Measurements from ENCODE around the gene CXCL5. TPM values are rescaled to one million over a fixed set of nuclear protein-coding genes. Genes with fewer than 3 reads are reported as not detected.

The CXCL5 gene
- total and polyA plus RNA-seq, 10 of the 15 experiments (the other 5 are each of a cell fraction or from before 2014, with no cell fraction given) = not detected

- CTCF ChIA-PET = no interaction called here
- Histone ChIP-seq H3K36me3 (ENCODE audit: control insufficient read depth in 2 of 2, insufficient read depth in 2 of 2, low read length in 1 of 2) (no peaks in the 10 kb centered on the region), H3K4me1 (ENCODE audit: control insufficient read depth, insufficient read depth, low read length) (no peaks in the 10 kb centered on the region), H2AFZ (ENCODE audit: control insufficient read depth, low read depth, low read length) (no peak overlapping the region), H3K9me3 (replicated peaks; ENCODE audit: control insufficient read depth, insufficient read depth, low read length) (no peaks in the 10 kb centered on the region), H4K20me1 (ENCODE audit: control insufficient read depth, insufficient read depth) (no peaks in the 10 kb centered on the region), H3K4me2 (ENCODE audit: control insufficient read depth, insufficient read depth) (no peak overlapping the region), H3K27ac (ENCODE audit: control insufficient read depth, insufficient read depth) (no peak overlapping the region), H3K79me2 (ENCODE audit: control insufficient read depth, insufficient read depth, low read length) (no peaks in the 10 kb centered on the region), H3K9ac (ENCODE audit: control insufficient read depth, insufficient read depth, low read length) (no peak overlapping the region), H3K27me3 (replicated peaks in 1 of 2; ENCODE audit: control insufficient read depth in 2 of 2, insufficient read depth in 2 of 2, low read length in 1 of 2) (no peaks in the 10 kb centered on the region; a peak in 1 of 4 replicates), H3K4me3 (no peak overlapping the region)
- TF ChIP-seq SP1 (IDR thresholded peaks at IDR 0.05; ENCODE audit: low read depth, low read length) = no peak
- no peak for TF ChIP-seq E4F1 (IDR thresholded peaks at IDR 0.05; ENCODE audit: borderline replicate concordance, partially characterized antibody)
- no peak for TF ChIP-seq IKZF2 (IDR thresholded peaks at IDR 0.05)
- TF ChIP-seq SMAD1 (IDR thresholded peaks at IDR 0.05; ENCODE audit: low read depth, partially characterized antibody) = no peak
- no peak for TF ChIP-seq CBFB (IDR thresholded peaks at IDR 0.05; ENCODE audit: low read depth)
- no peak for TF ChIP-seq FOXK2 (IDR thresholded peaks at IDR 0.05)
- no peak for TF ChIP-seq TCF12 (IDR thresholded peaks at IDR 0.05; ENCODE audit: low read depth, low read length)
- TF ChIP-seq WRNIP1 (IDR thresholded peaks at IDR 0.05; ENCODE audit: borderline replicate concordance, low read depth, low read length) = no peak
- no peak for TF ChIP-seq NR2F1 (conservative IDR thresholded peaks at IDR 0.05)
- no peak for TF ChIP-seq BCLAF1 (IDR thresholded peaks at IDR 0.05)
- no peak for TF ChIP-seq IKZF1 (conservative IDR thresholded peaks at IDR 0.05)
- WGBS (ENCODE audit: insufficient coverage, insufficient replicate concordance, low lambda C conversion rate, missing lambda C conversion rate) = 0% methylated on average over 1 of the region's 1 CpG
- intact Hi-C loops (cut with micrococcal nuclease; ENCODE audit: unreplicated experiment) (no loop called here), in situ Hi-C loops (cut with MboI) (no loop called here)
- BruUV-seq (replicated peaks) = no TSS peak
- RAD21 ChIA-PET (ENCODE audit: unreplicated experiment) = no interaction called here
- SMC1A ChIA-PET (ENCODE audit: uncharacterized antibody, unreplicated experiment) = interaction anchor here (0.6 kb wide), 1 partner anchor 386 kb away, joined by 3 read pairs; no protein-coding TSS in a partner anchor
- DNase-seq (ENCODE audit: low read depth, low spot score) = no peak
- POLR2A ChIA-PET = no interaction called here
- no peak for FAIRE-seq
- ATAC-seq = no peak
Observed at GRCh38 chr4:73970011-73970410, 28.5 kb downstream of the CXCL5 start.

Measured in GM12878 (cell line).